Measurements from ENCODE around the gene XAGE3. TPM values are rescaled to one million over a fixed set of nuclear protein-coding genes. Genes with fewer than 3 reads are reported as not detected.
"Not testable (repeated sequence)": the region's sequence is repeated elsewhere in the genome, so short reads cannot be mapped to it uniquely, and the experiment has no call there.

The XAGE3 gene
- not detected in 2 replicates for total RNA-seq (ENCODE audit: low replicate concordance)
- long read RNA-seq = 0 reads

- Mint-ChIP-seq H3K9me3 (no peaks in the 10 kb centered on the region), H3K27ac (no peak within 1 kb of the TSS)
Observed at GRCh38 chrX:52867610-52868348, at the start of gene XAGE3. Gene XAGE3, minus strand, starts transcription at chrX:52868083. Its CDS starts 950 bp downstream, at chrX:52867133.

GRCh38 chrX:52914704-52915103, 46.8 kb upstream of the XAGE3 start:
- not testable (repeated sequence) for H3K36me3 Mint-ChIP-seq; H3K27me3 Mint-ChIP-seq; H3K27ac Mint-ChIP-seq; H3K4me3 Mint-ChIP-seq; H3K4me1 Mint-ChIP-seq (ENCODE audit: unreplicated experiment); H3K9me3 Mint-ChIP-seq; DNase-seq (ENCODE audit: extremely low spot score, unreplicated experiment)

More at GRCh38 chrX:52867610-52868348, at the start of gene XAGE3:
- DNase-seq (ENCODE audit: extremely low spot score, unreplicated experiment) = no peak
- H3K4me1 Mint-ChIP-seq (ENCODE audit: unreplicated experiment) = no peaks in the 10 kb centered on the region
- H3K36me3 Mint-ChIP-seq = no peaks in the 10 kb centered on the region
- TF ChIP-seq CTCF (conservative IDR thresholded peaks at IDR 0.05) = no peak
- no peak within 1 kb of the TSS for H3K4me3 Mint-ChIP-seq
- H3K27me3 Mint-ChIP-seq = peaks cover 15% of the 10 kb centered on the region

GRCh38 chrX:52913681-52914080, 45.8 kb upstream of the XAGE3 start:
- H3K4me3 Mint-ChIP-seq; H3K27me3 Mint-ChIP-seq; H3K4me1 Mint-ChIP-seq (ENCODE audit: unreplicated experiment); DNase-seq (ENCODE audit: extremely low spot score, unreplicated experiment); H3K9me3 Mint-ChIP-seq; H3K36me3 Mint-ChIP-seq; H3K27ac Mint-ChIP-seq: not testable (repeated sequence)

GRCh38 chrX:52909313-52909969, 41.6 kb upstream of the XAGE3 start:
- DNase-seq (ENCODE audit: extremely low spot score, unreplicated experiment); H3K4me1 Mint-ChIP-seq (ENCODE audit: unreplicated experiment); H3K9me3 Mint-ChIP-seq; H3K27ac Mint-ChIP-seq; H3K27me3 Mint-ChIP-seq; H3K4me3 Mint-ChIP-seq; H3K36me3 Mint-ChIP-seq: not testable (repeated sequence)

GRCh38 chrX:52907900-52908299, 40.0 kb upstream of the XAGE3 start:
- not testable (repeated sequence) for H3K27me3 Mint-ChIP-seq; H3K9me3 Mint-ChIP-seq; H3K27ac Mint-ChIP-seq; DNase-seq (ENCODE audit: extremely low spot score, unreplicated experiment); H3K4me3 Mint-ChIP-seq; H3K36me3 Mint-ChIP-seq; H3K4me1 Mint-ChIP-seq (ENCODE audit: unreplicated experiment)

- H3K36me3 Mint-ChIP-seq; H3K9me3 Mint-ChIP-seq; H3K27me3 Mint-ChIP-seq; H3K27ac Mint-ChIP-seq; H3K4me3 Mint-ChIP-seq; DNase-seq (ENCODE audit: extremely low spot score, unreplicated experiment); H3K4me1 Mint-ChIP-seq (ENCODE audit: unreplicated experiment): not testable (repeated sequence)
Observed at GRCh38 chrX:52907137-52907536, 39.3 kb upstream of the XAGE3 start.

GRCh38 chrX:52906072-52906471, 38.2 kb upstream of the XAGE3 start:
- H3K9me3 Mint-ChIP-seq; H3K4me3 Mint-ChIP-seq; H3K27me3 Mint-ChIP-seq; DNase-seq (ENCODE audit: extremely low spot score, unreplicated experiment); H3K36me3 Mint-ChIP-seq; H3K27ac Mint-ChIP-seq; H3K4me1 Mint-ChIP-seq (ENCODE audit: unreplicated experiment): not testable (repeated sequence)

- not testable (repeated sequence) for H3K27ac Mint-ChIP-seq; H3K4me3 Mint-ChIP-seq; H3K27me3 Mint-ChIP-seq; H3K36me3 Mint-ChIP-seq; H3K4me1 Mint-ChIP-seq (ENCODE audit: unreplicated experiment); DNase-seq (ENCODE audit: extremely low spot score, unreplicated experiment); H3K9me3 Mint-ChIP-seq
Observed at GRCh38 chrX:52905531-52905930, 37.6 kb upstream of the XAGE3 start.

- DNase-seq (ENCODE audit: extremely low spot score, unreplicated experiment); H3K4me3 Mint-ChIP-seq; H3K27me3 Mint-ChIP-seq; H3K27ac Mint-ChIP-seq; H3K4me1 Mint-ChIP-seq (ENCODE audit: unreplicated experiment); H3K9me3 Mint-ChIP-seq; H3K36me3 Mint-ChIP-seq: not testable (repeated sequence)
Observed at GRCh38 chrX:52896855-52897709, 29.2 kb upstream of the XAGE3 start, which contains the start of gene FAM156B. Gene FAM156B, plus strand, starts transcription at chrX:52897330. Its CDS starts 9,896 bp downstream, at chrX:52907226.

- not testable (repeated sequence) for H3K27ac Mint-ChIP-seq; H3K9me3 Mint-ChIP-seq; DNase-seq (ENCODE audit: extremely low spot score, unreplicated experiment); H3K27me3 Mint-ChIP-seq; H3K36me3 Mint-ChIP-seq; H3K4me1 Mint-ChIP-seq (ENCODE audit: unreplicated experiment); H3K4me3 Mint-ChIP-seq
Observed at GRCh38 chrX:52896438-52896837, 28.6 kb upstream of the XAGE3 start.

GRCh38 chrX:52888090-52888489, 20.2 kb upstream of the XAGE3 start:
- DNase-seq (ENCODE audit: extremely low spot score, unreplicated experiment); H3K27ac Mint-ChIP-seq; H3K4me3 Mint-ChIP-seq; H3K9me3 Mint-ChIP-seq; H3K4me1 Mint-ChIP-seq (ENCODE audit: unreplicated experiment); H3K27me3 Mint-ChIP-seq; H3K36me3 Mint-ChIP-seq: not testable (repeated sequence)

GRCh38 chrX:52887459-52887858, 19.6 kb upstream of the XAGE3 start:
- H3K36me3 Mint-ChIP-seq; H3K4me1 Mint-ChIP-seq (ENCODE audit: unreplicated experiment); H3K4me3 Mint-ChIP-seq; H3K27me3 Mint-ChIP-seq; H3K9me3 Mint-ChIP-seq; H3K27ac Mint-ChIP-seq; DNase-seq (ENCODE audit: extremely low spot score, unreplicated experiment): not testable (repeated sequence)
